ENCODE measurements around the gene FAM219B.
A peak's percentile ranks its signal among the peaks of the same experiment; 100 is the strongest.
"Not testable (repeated sequence)": the region's sequence is repeated elsewhere in the genome, so short reads cannot be mapped to it uniquely, and the experiment has no call there.

Gene FAM219B
- 45.4 reads per million, percentile 66 among the genes with 10 or more reads in this experiment for total RNA-seq

GRCh38 chr15:74906450-74907162 lies at the start of gene FAM219B:
Gene FAM219B, minus strand, starts transcription at chr15:74906851. Its CDS starts 51 bp downstream, at chr15:74906800.
- peak; percentile 64 for DNase-seq

DNA sequence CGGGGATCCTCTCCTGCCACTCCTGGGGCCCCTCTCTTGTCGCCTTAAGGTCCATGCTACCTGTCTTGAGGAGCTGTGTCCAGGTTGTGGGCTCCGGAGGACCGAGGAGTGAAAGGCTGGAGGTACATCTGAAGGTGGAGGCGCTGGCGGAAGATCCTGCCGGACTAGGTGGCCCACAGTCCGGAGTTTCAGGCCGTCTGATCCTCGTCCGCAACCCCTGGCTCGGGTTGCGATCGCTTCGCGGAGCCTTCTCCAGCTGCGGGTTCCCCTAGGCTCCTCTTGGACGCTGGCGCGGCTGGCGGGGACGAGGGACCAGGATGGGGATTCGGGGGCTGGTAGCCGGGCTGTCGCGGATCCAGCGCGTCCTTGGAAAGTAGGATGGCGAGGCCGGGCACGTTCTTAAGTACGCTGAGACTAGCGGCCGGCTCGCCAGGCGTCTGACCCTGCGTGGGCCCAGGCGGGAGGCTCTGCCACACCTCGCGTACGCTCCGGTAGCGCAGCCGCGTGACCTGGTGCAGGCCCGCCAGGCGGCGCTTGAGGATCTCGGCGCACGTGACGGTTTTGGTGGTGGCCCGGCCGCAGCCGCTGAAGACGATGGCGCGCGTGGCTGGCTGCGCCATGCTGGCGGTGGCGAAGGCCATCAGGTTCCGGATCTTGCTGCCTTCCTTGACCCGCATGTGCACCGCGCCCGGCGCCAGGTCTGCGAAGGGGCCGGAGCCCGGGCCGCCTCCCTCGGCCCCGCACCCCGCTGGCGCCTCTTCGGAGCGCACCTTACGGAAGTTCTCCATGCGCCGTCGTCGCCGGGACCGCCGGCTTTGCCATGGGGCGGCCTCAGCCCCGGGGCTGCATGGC lies 49.4 kb upstream of the FAM219B start:
- DNase-seq = peak; percentile 41

GRCh38 chr15:74955017-74955416 lies 48.4 kb upstream of the FAM219B start:
- no peak for DNase-seq

- no peak for DNase-seq
Measured at GRCh38 chr15:74954515-74954914, 47.9 kb upstream of the FAM219B start.

- DNase-seq = no peak
Measured at GRCh38 chr15:74951006-74951405, 44.4 kb upstream of the FAM219B start.

DNA sequence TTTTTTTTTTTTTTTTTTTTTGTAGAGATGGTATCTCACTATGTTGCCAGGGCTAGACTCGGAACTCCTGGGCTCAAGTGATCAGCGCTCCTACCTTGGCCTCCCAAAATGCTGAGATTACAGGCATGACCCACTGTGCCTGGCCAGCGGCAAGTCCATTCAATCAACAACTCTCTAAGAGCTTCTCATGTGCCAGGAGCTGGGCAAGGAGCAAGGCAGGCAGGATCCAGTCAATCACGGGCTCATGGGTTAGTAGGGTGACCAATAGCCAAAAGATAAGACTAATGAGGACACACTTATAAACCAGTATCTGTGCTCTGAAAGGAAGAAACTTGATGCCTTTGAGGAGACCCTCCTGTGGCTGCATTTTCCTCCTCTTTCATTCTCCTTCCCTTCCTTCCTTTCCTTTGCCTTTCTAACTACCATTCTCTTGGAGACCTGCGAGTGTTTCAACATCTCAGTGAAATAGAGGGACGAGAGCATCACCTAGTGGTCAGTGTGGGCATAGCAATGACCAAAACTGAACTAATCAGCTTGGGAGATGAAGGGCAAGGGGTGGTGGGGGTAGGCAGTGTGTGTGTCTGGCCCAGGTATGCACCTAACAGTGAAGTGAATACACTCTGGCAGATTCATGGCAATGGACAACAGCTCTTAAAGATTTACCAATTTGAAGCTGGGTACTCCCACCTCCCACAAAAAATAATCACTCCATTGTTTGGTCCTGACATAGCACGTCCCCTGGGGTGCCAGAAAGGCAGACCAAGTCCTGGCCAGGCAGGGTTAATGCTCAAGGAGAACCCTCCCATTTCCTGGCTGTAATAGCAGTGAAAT lies 43.6 kb upstream of the FAM219B start:
- peak; percentile 71 for DNase-seq

DNA sequence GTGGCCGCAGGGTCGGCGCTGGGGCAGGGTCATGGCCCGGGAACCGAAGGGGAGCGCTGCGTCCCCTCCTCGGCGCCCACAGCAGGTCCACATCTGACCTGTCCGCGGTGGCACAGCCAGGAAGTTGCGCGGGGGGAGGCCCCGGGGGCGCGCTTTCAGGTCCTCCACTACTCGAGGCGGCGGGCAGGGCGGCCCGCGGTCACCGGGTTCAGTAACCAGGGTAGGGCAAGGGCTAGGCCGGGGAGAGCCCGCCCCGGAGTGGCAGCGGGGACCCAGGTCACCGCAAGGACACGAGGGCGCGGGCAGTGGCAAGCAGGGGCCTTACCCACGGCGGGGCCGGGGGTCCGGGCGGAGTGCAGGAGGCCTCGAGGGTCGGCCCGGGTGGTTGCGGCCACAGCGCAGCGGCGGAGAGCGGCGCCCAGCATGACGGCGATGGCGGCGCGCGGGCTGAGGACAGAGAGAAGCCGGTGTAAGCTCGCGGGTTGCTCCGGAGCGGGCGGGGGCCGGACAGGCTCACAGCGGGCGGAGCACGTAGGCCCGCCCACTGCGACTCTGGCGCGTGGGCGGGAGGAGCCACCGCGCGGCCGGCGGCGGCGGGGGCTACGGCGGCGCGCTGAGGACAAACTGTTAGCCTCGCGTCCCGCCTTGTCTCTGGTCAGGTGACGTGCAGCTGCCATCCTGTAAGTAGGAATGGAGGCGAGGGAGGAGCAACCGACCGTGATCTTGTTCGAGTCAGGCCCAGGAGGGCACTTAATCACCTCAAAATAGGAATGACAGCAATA lies 31.1 kb upstream of the FAM219B start, which contains the start of gene COX5A:
Gene COX5A, minus strand, starts transcription at position 484 of the 782 bp plus-strand sequence. Its CDS starts 59 bp downstream, at position 425.
- DNase-seq = peak; percentile 87

- no peak for DNase-seq
Measured at GRCh38 chr15:74937272-74937589, 30.6 kb upstream of the FAM219B start.

GRCh38 chr15:74935193-74935592 lies 28.5 kb upstream of the FAM219B start:
- not testable (repeated sequence) for DNase-seq

- DNase-seq = no peak
Measured at GRCh38 chr15:74933573-74933972, 26.9 kb upstream of the FAM219B start.

- no peak for DNase-seq
Measured at GRCh38 chr15:74928771-74929198, 22.1 kb upstream of the FAM219B start.

DNA sequence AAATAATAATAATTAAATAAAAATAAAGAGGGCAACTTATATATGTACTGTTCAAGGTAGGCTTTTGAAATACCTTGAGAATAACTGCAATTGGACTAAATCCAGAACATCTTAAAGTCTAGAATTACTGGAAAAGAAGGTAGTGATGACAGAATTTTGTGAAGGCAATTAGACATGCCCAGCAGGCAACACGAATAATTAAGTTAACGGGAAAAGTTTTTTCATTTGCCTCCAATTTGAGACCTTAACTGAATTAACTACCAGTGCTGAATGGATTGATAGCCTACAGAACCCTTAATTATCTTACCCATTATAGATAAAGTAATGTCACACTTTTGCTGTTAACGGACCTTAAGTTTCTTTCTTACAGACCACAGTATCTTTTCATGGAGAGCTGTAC lies 17.9 kb upstream of the FAM219B start:
- no peak for DNase-seq

DNA sequence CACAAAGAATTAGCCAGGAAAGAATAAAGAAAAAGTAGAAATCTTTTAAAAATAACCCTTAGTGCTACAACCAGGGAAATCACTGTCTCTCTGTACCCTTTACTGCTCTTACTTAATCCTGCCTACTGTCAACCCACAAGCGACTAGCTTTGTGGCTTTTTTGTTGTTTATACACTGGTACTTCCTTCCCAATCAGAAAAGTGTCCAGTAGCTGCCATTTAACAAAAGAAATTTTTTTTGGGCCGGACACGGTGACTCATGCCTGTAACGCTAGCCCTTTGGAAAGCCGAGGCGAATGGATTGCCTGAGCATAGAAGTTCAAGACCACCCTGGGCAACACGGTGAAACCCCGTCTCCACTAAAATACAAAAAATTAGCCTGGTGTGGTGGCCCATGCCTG lies 13.8 kb upstream of the FAM219B start:
- DNase-seq = no peak

DNA sequence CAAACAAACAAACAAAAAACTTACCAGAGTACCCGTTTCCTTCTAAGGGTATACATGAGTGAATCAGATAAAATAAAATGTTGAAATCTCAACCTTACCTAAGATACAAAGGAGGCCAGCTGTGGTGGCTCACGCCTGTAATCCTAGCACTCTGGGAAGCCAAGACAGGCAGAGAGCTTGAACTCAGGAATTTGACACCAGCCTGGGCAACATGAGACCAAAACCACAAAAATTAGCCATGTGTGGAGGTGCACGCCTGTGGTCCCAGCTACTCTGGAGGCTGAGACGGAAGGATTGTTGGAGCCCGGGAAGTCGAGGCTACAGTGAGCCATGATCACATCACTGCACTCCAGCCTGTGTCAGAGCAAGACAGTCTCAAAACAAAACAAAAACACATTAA lies 11.0 kb upstream of the FAM219B start:
- no peak for DNase-seq

DNA sequence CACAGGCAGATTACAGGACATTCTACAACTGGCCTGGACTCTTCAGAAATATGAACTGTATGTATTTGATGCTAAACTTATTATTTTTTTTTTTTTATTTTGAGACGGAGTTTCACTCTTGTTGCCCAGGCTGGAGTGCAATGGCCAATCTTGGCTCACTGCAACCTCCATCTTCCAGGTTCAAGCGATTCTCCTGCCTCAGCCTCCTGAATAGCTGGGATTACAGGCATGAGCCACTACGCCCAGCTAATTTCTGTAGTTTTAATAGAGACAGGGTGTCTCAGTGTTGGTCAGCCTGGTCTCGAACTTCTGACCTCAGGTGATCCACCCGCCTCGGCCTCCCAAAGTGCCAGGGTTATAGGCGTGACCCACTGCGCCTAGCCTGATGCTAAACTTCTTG lies 7.1 kb upstream of the FAM219B start:
- not testable (repeated sequence) for DNase-seq

GRCh38 chr15:74913041-74913440 lies 6.4 kb upstream of the FAM219B start:
- no peak for DNase-seq

DNA sequence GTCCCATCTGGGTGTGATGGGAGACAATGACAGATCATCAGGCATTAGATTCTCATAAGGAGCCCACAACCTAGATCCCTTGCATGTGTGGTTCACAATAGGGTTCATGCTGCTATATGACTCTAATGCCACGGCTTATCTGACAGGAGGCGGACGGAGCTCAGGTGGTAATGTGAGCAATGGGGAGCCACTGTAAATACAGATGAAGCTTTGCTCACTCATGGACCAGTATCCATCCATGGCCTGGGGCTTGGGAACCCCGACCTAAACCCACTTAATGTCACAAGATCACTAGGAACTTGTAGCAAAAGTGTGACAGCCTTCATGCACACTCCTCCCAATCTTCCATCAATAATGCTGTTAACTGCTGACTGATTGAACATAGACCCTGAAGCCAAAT lies 2.0 kb upstream of the FAM219B start:
- DNase-seq = no peak

DNA sequence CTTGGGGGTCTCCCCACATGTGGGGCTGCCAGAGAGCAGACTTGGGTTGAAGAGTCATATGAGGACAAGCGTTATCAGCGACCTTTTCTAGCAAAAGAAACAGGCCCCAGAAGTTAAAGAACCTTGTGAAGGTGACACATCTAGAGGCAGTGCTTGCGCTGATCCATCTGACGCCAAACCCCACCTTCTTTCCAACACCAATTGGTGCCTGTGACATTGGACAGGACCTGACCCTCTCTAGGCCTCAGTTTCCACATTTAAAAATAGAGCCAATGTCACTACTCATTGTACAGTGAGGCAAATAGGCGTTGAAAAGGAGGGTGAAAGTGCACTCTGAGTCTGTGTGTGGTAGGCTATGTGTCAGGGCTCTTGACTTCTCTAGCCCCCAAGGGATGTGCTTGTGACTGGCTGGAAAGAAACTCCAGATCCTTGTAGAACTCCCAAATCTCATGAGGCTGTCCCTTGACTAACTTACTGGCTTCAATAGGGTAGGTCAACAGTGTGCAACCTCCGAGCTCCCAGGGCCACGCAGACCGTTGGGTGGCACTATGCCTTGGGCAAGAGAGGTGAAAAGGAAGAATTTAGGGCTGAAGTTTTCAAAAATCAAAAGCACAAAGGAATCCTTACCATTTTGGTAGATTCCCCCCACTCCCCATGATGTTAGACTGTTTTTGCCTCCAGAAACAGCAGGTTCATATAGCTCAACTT lies 666 bp upstream of the FAM219B start:
- DNase-seq = no peak

GRCh38 chr15:74906067-74906449 lies 593 bp downstream of the FAM219B start:
- DNase-seq = no peak

DNA sequence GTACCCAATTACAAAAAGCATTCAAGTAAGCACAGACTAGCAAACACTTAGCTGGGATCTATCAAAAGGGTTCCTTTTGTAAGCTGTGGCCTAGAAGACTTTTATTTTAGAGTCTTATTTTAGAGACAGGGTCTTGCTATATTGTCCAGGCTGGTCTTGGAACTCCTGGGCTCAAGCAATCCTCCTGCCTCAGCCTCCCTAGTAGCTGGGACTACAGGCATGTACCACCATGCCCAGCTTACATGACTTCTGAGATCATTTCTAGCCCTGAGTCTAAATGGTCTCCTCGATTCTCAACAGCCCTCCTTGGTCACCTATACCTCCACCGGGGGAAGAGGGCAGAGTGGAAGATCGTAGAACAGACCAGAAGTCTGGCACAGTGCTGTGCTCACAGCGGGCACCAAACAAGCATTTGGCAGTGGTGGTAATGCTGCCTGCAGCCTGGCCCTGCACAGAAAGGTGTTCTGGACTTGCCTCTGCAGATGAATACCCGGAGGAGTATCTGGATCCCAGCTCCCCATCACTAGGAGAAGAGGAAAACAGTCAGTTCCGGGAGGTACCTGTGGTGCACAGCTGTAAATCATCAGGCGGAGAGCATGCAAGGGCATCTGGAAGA lies 2.4 kb downstream of the FAM219B start:
- no peak for DNase-seq

GRCh38 chr15:74903676-74904075 lies 3.0 kb downstream of the FAM219B start:
- DNase-seq = no peak

Data from effector CD4-positive, alpha-beta T cell (primary cell).